ENCODE results near the gene UBE2QL1.
A peak's percentile ranks its signal among the peaks of the same experiment; 100 is the strongest.

Gene UBE2QL1

GRCh38 chr5:6418679-6419276, 29.9 kb upstream of the UBE2QL1 start:
- ATAC-seq (no peak), DNase-seq (no peak)
- no peaks in the 10 kb centered on the region for H3K4me1 Mint-ChIP-seq
- no peak overlapping the region for H3K27ac Mint-ChIP-seq
- H3K27me3 Mint-ChIP-seq: no peaks in the 10 kb centered on the region
- no peak overlapping the region for H3K4me3 Mint-ChIP-seq
- H3K36me3 Mint-ChIP-seq (ENCODE audit: low read depth): no peaks in the 10 kb centered on the region
- no peaks in the 10 kb centered on the region for H3K9me3 Mint-ChIP-seq

DNA sequence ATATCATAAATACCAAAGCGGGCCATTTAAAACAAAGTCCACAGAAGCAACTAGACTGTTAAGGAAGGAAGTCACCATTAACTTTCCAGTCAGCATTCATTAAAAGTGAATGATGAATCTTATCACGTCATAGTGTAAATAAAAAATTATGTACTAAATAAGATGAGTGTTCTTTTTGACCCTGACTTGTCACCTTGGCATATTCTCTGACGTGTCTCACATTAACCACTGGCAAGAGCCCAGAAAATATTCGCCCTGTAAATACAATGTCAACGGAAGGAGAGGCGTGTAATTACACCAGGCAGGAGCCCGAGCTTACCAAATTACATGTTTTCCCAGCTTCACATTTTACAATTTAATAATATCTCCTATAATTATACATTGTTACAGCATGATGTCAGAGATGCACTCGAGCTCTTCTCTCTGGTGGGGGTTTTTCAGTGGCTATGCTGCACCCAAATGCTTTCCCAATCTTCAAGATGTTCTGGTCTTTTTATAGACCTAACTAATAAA, 29.3 kb upstream of the UBE2QL1 start:
- no peaks in the 10 kb centered on the region for H3K9me3 Mint-ChIP-seq
- H3K36me3 Mint-ChIP-seq (ENCODE audit: low read depth): no peaks in the 10 kb centered on the region
- no peak overlapping the region for H3K4me3 Mint-ChIP-seq
- H3K4me1 Mint-ChIP-seq: no peaks in the 10 kb centered on the region
- H3K27ac Mint-ChIP-seq: no peak overlapping the region
- no peak for DNase-seq
- ATAC-seq: no peak
- H3K27me3 Mint-ChIP-seq: no peaks in the 10 kb centered on the region

GRCh38 chr5:6423327-6424109, 25.1 kb upstream of the UBE2QL1 start:
- Mint-ChIP-seq H3K4me1 (no peaks in the 10 kb centered on the region), H3K4me3 (no peak overlapping the region), H3K9me3 (no peaks in the 10 kb centered on the region), H3K27ac (no peak overlapping the region), H3K27me3 (peaks cover 6% of the 10 kb centered on the region), H3K36me3 (ENCODE audit: low read depth) (no peaks in the 10 kb centered on the region)
- DNase-seq: no peak
- no peak for ATAC-seq

DNA sequence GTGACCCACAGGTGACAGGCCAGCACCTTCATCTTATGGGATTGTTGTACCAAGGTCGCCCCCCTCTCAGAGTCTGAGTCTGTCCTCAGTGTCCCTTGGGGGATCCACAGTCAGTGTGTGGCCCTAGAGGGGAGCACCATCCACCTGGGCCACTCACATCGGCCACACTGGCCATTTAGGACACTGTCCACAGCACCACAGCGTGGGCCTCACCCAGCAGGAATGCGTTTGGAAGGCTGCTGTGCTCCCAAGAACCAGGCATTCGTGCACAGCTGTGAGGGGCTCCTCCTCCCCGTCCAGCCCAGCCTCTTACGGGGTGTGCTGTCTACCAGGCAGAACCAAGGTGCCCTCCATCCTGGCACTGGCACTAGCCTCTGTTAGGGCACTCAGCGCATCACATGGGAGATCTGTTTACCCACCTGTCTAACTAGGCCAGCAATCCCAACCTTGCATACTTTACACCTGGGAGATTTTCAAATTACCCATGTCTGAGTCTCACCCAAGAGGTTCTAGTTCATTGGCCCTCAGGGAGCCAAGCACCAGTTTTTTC, 24.5 kb upstream of the UBE2QL1 start:
- H3K4me3 Mint-ChIP-seq: no peak overlapping the region
- no peaks in the 10 kb centered on the region for H3K4me1 Mint-ChIP-seq
- no peak overlapping the region for H3K27ac Mint-ChIP-seq
- no peak for ATAC-seq
- H3K27me3 Mint-ChIP-seq: peaks cover 6% of the 10 kb centered on the region
- H3K36me3 Mint-ChIP-seq (ENCODE audit: low read depth): no peaks in the 10 kb centered on the region
- H3K9me3 Mint-ChIP-seq: no peaks in the 10 kb centered on the region
- no peak for DNase-seq

DNA sequence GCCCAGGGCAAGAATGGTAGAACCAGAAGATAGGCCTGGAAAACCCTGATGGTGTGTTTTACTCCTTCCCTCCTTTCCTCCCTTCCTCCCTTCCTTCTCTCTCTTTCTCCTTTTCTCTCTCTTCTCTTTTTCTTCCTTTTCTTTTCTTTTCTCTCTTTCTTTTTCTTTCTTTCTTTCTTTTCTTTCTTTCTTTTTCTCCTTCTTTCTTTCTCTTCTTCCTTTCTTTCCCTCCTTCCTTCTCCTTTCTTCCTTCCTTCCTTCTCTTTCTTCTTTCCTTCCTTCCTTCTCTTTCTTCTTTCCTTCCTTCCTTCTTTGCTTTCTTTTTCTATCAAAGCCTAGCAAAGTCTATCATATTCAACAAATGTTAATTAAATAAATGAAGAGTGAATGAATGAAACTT, 24.0 kb upstream of the UBE2QL1 start:
- H3K27me3 Mint-ChIP-seq: peaks cover 6% of the 10 kb centered on the region
- no peaks in the 10 kb centered on the region for H3K4me1 Mint-ChIP-seq
- H3K27ac Mint-ChIP-seq: no peak overlapping the region
- H3K9me3 Mint-ChIP-seq: no peaks in the 10 kb centered on the region
- H3K36me3 Mint-ChIP-seq (ENCODE audit: low read depth): no peaks in the 10 kb centered on the region
- no peak overlapping the region for H3K4me3 Mint-ChIP-seq
- DNase-seq (no peak), ATAC-seq (no peak)

GRCh38 chr5:6427694-6428093, 21.0 kb upstream of the UBE2QL1 start:
- DNase-seq (no peak), ATAC-seq (no peak)
- H3K4me1 Mint-ChIP-seq: no peaks in the 10 kb centered on the region
- H3K36me3 Mint-ChIP-seq (ENCODE audit: low read depth): no peaks in the 10 kb centered on the region
- H3K9me3 Mint-ChIP-seq: no peaks in the 10 kb centered on the region
- H3K27ac Mint-ChIP-seq: no peak overlapping the region
- H3K27me3 Mint-ChIP-seq: peaks cover 9% of the 10 kb centered on the region
- no peak overlapping the region for H3K4me3 Mint-ChIP-seq

DNA sequence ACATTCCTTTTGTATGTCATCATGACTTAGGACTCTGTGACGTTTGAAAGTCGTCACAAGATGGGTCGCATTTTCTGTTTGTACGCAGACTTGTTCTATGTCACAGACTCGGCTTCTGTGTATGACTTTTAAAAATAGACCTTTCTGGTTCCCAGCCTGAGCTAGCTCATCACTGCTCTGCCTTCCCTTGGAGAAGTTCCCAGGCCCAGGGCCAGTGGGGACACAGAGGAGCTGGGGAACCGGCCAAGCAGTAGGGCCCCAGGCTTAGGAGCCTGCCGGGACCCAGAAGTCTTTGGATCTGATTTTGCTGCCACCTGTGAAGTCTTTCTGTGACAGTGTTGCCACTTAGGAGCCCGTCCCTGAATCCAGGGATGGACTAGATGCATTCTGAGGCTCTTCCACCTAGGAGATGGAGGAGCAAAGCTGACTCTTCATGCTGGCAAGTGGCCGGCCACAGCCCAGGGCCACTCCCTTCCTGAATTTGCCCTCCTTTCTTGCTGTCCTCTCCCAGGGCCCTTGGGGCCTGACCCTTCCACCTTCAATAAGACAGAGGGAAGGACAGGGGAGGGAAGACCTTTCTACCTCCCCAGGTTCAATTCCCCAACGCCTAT, 18.1 kb upstream of the UBE2QL1 start:
- DNase-seq: no peak
- no peaks in the 10 kb centered on the region for H3K36me3 Mint-ChIP-seq (ENCODE audit: low read depth)
- no peaks in the 10 kb centered on the region for H3K4me1 Mint-ChIP-seq
- no peaks in the 10 kb centered on the region for H3K9me3 Mint-ChIP-seq
- no peak for ATAC-seq
- H3K4me3 Mint-ChIP-seq: no peak overlapping the region
- no peak overlapping the region for H3K27ac Mint-ChIP-seq
- peaks cover 13% of the 10 kb centered on the region for H3K27me3 Mint-ChIP-seq

DNA sequence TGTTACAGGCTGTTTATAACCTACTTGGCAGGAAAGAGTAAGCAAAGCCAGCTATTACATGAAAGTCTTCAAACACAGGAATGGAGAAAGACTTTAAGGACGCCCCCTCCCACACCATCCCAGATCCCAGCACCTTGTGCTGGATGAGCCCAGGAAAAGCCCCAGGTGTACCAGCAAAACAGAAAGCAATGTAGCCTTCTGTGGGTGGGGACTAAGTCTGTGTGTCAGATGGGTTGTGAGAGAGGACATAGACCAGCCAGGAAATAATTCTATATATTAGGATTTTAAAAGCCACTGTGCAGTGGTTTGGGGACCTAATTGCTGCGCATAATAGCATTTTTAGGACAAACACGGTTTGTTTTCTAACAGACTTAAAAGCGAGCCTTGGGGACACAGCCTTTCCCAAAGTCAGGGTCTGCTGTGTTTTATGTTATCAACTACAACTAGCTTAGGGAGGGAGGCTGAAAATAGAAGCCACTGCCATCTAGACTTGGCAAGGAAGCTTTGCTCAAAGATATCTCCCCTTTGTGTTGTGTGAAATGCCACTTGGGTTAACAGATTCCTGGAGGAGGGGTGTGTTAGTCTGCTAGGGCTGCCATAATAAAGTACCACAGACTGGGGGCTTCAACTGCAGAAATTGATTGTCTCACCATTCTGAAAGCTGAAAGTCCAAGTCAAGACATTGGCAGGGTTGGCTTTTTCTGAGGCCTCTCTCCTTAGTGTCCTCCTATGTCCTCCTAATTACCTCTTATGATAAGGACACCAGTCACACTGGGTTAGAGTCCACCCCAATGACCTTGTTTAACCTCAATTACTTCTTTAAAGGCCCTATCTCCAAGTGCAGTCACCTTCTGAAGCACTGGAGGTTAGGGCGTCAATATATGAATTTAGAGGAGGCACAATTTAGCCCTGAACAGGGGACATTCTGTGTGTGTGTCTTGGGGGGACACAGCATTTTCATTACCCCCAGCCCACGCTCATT, 17.2 kb upstream of the UBE2QL1 start:
- Mint-ChIP-seq H3K4me3 (no peak overlapping the region), H3K4me1 (no peaks in the 10 kb centered on the region), H3K9me3 (no peaks in the 10 kb centered on the region), H3K27me3 (peaks cover 16% of the 10 kb centered on the region), H3K36me3 (ENCODE audit: low read depth) (no peaks in the 10 kb centered on the region), H3K27ac (no peak overlapping the region)
- ATAC-seq (no peak), DNase-seq (no peak)

DNA sequence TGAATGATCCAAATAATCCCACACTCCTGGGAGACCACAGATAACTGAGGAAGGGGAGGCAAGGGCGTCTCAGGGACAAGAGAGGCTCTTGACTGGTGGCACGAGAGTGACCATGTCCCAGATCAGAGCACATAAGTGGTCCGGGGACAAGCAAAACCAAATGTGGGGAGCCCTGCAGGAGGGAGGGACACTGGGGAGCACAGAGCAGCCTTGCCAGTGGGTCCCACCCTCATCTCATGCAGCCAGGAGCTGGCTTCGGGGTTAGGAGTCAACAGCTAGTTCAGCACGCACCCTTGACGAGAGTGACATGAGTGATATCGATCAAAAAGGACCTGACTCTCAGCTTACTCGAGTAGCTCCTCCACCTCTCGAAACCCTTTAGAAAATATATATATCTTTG, 16.5 kb upstream of the UBE2QL1 start:
- no peak overlapping the region for H3K27ac Mint-ChIP-seq
- H3K9me3 Mint-ChIP-seq: no peaks in the 10 kb centered on the region
- H3K4me3 Mint-ChIP-seq: no peak overlapping the region
- H3K4me1 Mint-ChIP-seq: no peaks in the 10 kb centered on the region
- H3K36me3 Mint-ChIP-seq (ENCODE audit: low read depth): no peaks in the 10 kb centered on the region
- H3K27me3 Mint-ChIP-seq: peaks cover 16% of the 10 kb centered on the region
- ATAC-seq (no peak), DNase-seq (no peak)

GRCh38 chr5:6434731-6435130, 13.9 kb upstream of the UBE2QL1 start:
- H3K27ac Mint-ChIP-seq: no peak overlapping the region
- H3K27me3 Mint-ChIP-seq: peaks cover 19% of the 10 kb centered on the region

GRCh38 chr5:6435356-6435755, 13.3 kb upstream of the UBE2QL1 start:
- Mint-ChIP-seq H3K27me3 (peaks cover 19% of the 10 kb centered on the region), H3K27ac (no peak overlapping the region), H3K4me3 (no peak overlapping the region), H3K36me3 (ENCODE audit: low read depth) (no peaks in the 10 kb centered on the region), H3K4me1 (no peaks in the 10 kb centered on the region), H3K9me3 (peaks cover 10% of the 10 kb centered on the region)
- DNase-seq: peak; percentile 12
- ATAC-seq: no peak

More at GRCh38 chr5:6434731-6435130, 13.9 kb upstream of the UBE2QL1 start:
- Mint-ChIP-seq H3K4me3 (no peak overlapping the region), H3K4me1 (no peaks in the 10 kb centered on the region), H3K36me3 (ENCODE audit: low read depth) (no peaks in the 10 kb centered on the region), H3K9me3 (peaks cover 5% of the 10 kb centered on the region)
- ATAC-seq (no peak), DNase-seq (no peak)

DNA sequence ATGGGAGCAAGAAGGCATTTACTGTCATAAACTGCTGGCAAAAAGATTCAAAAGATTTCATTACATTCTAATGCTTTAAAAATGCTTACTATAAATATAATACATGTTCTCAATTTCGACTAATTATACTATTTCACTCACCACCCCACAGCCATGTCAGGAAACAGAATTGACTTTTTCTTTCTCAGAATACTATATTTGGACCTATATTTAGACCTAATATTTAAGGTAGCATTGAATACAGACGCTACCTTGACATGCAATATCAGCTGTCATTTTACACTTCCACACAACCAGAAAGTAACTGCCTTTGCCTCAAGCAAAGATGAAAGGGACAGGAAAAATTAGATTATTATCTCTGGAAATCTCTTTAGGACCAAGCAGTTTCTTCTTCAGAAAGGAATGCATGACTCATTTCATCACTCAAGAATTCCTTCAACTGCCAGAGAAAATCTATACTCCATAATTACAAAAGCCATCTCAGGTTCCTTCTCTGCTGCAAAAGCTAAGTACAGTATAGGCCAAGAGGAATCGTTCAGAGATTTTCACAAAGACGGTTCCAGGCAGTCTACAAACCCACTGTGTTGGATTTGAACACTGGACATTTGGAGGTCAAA, 11.8 kb upstream of the UBE2QL1 start:
- DNase-seq: no peak
- H3K27ac Mint-ChIP-seq: no peak overlapping the region
- H3K4me3 Mint-ChIP-seq: no peak overlapping the region
- no peak for ATAC-seq
- H3K27me3 Mint-ChIP-seq: peaks cover 21% of the 10 kb centered on the region
- peaks cover 10% of the 10 kb centered on the region for H3K9me3 Mint-ChIP-seq
- no peaks in the 10 kb centered on the region for H3K36me3 Mint-ChIP-seq (ENCODE audit: low read depth)
- H3K4me1 Mint-ChIP-seq: no peaks in the 10 kb centered on the region

- H3K4me3 Mint-ChIP-seq: no peak overlapping the region
- no peaks in the 10 kb centered on the region for H3K36me3 Mint-ChIP-seq (ENCODE audit: low read depth)
- H3K4me1 Mint-ChIP-seq: no peaks in the 10 kb centered on the region
- peaks cover 21% of the 10 kb centered on the region for H3K27me3 Mint-ChIP-seq
- no peak overlapping the region for H3K27ac Mint-ChIP-seq
- ATAC-seq (no peak), DNase-seq (no peak)
- H3K9me3 Mint-ChIP-seq: peaks cover 17% of the 10 kb centered on the region
Measured at GRCh38 chr5:6439588-6440550, 8.8 kb upstream of the UBE2QL1 start.
